HFFc6 (cell line): Measurements from ENCODE around the gene TCAF1. TPM values are rescaled to one million over a fixed set of nuclear protein-coding genes. Genes with fewer than 3 reads are reported as not detected.
"Not testable (repeated sequence)": the region's sequence is repeated elsewhere in the genome, so short reads cannot be mapped to it uniquely, and the experiment has no call there.

Experiments used
- DNase-seq: peaks from one replicate; pipeline ENCODE4 v3.0.0-alpha.2; 2018
- H3K27ac Mint-ChIP-seq: 2 replicates; pipeline ENCODE4 v1.8.0; 2020; ENCODE audit warnings: mild to moderate bottlenecking, mixed read lengths
- H3K27me3 Mint-ChIP-seq: 2 replicates; pipeline ENCODE4 v1.8.0; 2021; ENCODE audit warnings: mild to moderate bottlenecking, moderate library complexity, mixed read lengths; ENCODE audit not compliant: insufficient read depth
- H3K36me3 Mint-ChIP-seq: 2 replicates; pipeline ENCODE4 v1.8.0; 2021; ENCODE audit warnings: low read depth, mixed read lengths
- H3K4me1 Mint-ChIP-seq: 2 replicates; pipeline ENCODE4 v1.8.0; 2020; ENCODE audit warnings: low read depth, mixed read lengths
- H3K4me3 Mint-ChIP-seq: 2 replicates; pipeline ENCODE4 v1.8.0; 2020; ENCODE audit warnings: mild to moderate bottlenecking, moderate library complexity, mixed read lengths
- H3K9me3 Mint-ChIP-seq: 2 replicates; pipeline ENCODE4 v1.8.0; 2020; ENCODE audit warnings: mild to moderate bottlenecking, mixed read lengths
- CTCF ChIP-seq: fragments of 200-600 bp; sonication (generic); IDR thresholded peaks from 2 replicates; pipeline ENCODE4 v1.5.0; 2021; ENCODE audit warnings: antibody characterized with exemption, mild to moderate bottlenecking
- total RNA-seq, 6 experiments: library from RNA; stranded (reverse); fragmentation: NEBNext Ultra II Directional; extraction: Animal tissue kit (Norgen Biotek cat#: 25700); gene quantifications; 2 replicates in 1 of 6; 3 replicates in 5 of 6; pipeline ENCODE4 v1.2.3, GENCODE V29; 2021

Gene TCAF1
- total RNA-seq, 6 experiments from 2014 or later, result 57.1 to 90.3 (median 65.1) TPM

GRCh38 chr7:143876218-143876617, 25.8 kb downstream of the TCAF1 start:
- Mint-ChIP-seq H3K27me3 (no peaks in the 10 kb centered on the region), H3K9me3 (no peaks in the 10 kb centered on the region), H3K4me3 (no peak overlapping the region), H3K36me3 (peaks cover 21% of the 10 kb centered on the region), H3K4me1 (peaks cover under 1% of the 10 kb centered on the region; the same call in 1 of the 2 replicates), H3K27ac (no peak overlapping the region)
- no peak for DNase-seq
- no peak; the same call in 1 of the 2 replicates for TF ChIP-seq CTCF

DNA sequence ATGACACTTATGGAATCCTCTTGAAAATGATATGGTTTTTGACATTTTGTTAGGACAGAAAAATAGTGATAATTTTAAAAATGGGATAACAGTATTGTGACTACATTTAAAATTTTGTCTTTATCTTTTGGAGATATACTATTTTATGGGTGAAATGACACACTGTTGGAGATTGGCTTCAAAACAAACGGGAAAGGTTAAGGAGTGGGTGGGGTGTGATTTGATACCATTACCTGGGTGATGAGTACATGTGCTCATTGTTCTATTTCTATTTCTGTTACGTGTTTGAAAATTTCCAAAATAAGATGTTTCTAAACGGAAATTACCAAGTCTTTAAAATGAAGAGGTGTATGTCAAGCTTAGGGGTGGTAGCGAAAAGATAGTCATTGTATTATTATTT, 28.7 kb downstream of the TCAF1 start:
- H3K9me3 Mint-ChIP-seq, H3K4me1 Mint-ChIP-seq: not testable (repeated sequence)

GRCh38 chr7:143871534-143871933, 30.4 kb downstream of the TCAF1 start:
- peaks cover 15% of the 10 kb centered on the region for H3K36me3 Mint-ChIP-seq
- not testable (repeated sequence) for H3K27ac Mint-ChIP-seq, H3K4me1 Mint-ChIP-seq, H3K4me3 Mint-ChIP-seq, DNase-seq, H3K9me3 Mint-ChIP-seq, H3K27me3 Mint-ChIP-seq

More for the DNA sequence above, 28.7 kb downstream of the TCAF1 start:
- not testable (repeated sequence) for H3K27ac Mint-ChIP-seq, H3K4me3 Mint-ChIP-seq, DNase-seq, H3K27me3 Mint-ChIP-seq
- H3K36me3 Mint-ChIP-seq, result peaks cover 21% of the 10 kb centered on the region

GRCh38 chr7:143857994-143858393, 44.0 kb downstream of the TCAF1 start:
- H3K4me1 Mint-ChIP-seq, H3K36me3 Mint-ChIP-seq, H3K27me3 Mint-ChIP-seq, DNase-seq, H3K4me3 Mint-ChIP-seq, H3K27ac Mint-ChIP-seq, H3K9me3 Mint-ChIP-seq: not testable (repeated sequence)

DNA sequence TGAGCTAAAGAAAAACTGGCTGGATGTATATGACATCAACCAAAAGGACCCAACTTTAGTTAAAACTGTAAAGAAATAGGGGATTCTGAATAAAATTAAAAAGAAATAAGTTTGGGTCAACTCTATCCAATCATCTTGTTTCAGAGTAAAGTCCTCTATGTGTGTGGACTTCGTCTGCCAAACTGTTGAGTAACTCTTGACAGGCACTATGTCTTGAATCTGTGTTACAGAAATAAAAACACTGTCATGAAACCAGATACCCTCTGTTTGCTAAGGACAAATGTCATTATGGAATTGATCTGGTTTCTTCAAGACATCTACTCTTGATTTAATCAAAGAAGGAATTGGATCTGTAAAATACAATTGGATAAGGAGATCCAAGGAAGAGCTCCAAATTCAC, 46.5 kb downstream of the TCAF1 start:
- H3K9me3 Mint-ChIP-seq, H3K27ac Mint-ChIP-seq, H3K36me3 Mint-ChIP-seq, H3K4me1 Mint-ChIP-seq, H3K27me3 Mint-ChIP-seq, H3K4me3 Mint-ChIP-seq, DNase-seq: not testable (repeated sequence)

GRCh38 chr7:143850682-143851081, 51.3 kb downstream of the TCAF1 start:
- Mint-ChIP-seq H3K27me3 (no peaks in the 10 kb centered on the region; the same call in 1 of the 2 replicates), H3K27ac (no peak overlapping the region), H3K4me1 (no peaks in the 10 kb centered on the region), H3K9me3 (no peaks in the 10 kb centered on the region), H3K4me3 (no peak overlapping the region), H3K36me3 (no peaks in the 10 kb centered on the region)
- TF ChIP-seq CTCF, result no peak
- DNase-seq, result no peak

DNA sequence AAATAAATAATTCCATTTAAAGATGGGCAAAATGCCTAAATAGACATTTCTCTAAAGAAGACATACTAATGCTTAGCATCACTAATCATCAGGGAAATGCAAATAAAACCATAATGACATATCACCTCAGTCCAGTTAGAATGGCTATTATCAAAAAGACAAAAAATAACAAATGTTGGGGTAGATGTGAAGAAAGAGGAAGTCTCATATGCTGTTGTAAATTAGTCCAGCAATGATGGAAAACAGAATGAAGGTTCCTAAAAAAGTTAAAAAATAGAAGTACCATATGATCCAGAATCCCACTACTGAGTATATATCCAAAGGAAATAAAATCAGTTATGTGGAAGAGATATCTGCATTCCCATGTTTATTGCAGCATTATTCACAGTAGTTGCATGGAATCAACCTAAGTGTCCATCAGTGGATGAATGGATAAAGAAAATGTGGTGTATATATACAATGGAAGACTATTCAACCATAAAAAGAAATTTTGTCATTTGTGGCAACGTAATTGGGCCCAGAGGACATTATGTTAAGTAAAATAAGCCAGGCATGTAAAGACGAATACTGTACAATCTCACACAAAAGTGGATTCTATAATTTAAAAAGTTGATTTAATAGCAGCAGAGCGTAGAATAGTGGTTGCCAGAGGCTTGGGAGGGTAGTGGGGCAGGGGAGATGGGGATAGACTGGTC, 52.0 kb downstream of the TCAF1 start:
- Mint-ChIP-seq H3K36me3 (no peaks in the 10 kb centered on the region), H3K9me3 (no peaks in the 10 kb centered on the region), H3K27ac (no peak overlapping the region), H3K4me3 (no peak overlapping the region), H3K4me1 (no peaks in the 10 kb centered on the region), H3K27me3 (no peaks in the 10 kb centered on the region; the same call in 1 of the 2 replicates)
- no peak for DNase-seq
- TF ChIP-seq CTCF, result no peak
